K562 (cell line): ENCODE results near the gene CPT1A. TPM values are rescaled to one million over a fixed set of nuclear protein-coding genes. Genes with fewer than 3 reads are reported as not detected.

ENCODE experiments used
- ATAC-seq: fragments of 200-7000 bp; cut with Tn5 transposase; 3 replicates; pipeline ENCODE4 v1.9.1; 2020; ENCODE audit warnings: moderate library complexity
- BruUV-seq: library from RNA; stranded (reverse); fragments of 400-500 nt; replicated peaks from 2 replicates; lab custom pipeline; 2021; lab: Mats Ljungman, UMichigan
- CTCF ChIA-PET: fragments of 300-600 bp; formaldehyde crosslinking; extraction: SDS; loops from one replicate; lab custom pipeline; 2021; ENCODE audit warnings: low intra/inter-chr PET ratio; lab: Yijun Ruan, JAX
- POLR2A ChIA-PET: fragments of 300-600, 350-650 bp; sonication (Branson Sonifier 250); formaldehyde crosslinking; extraction: SDS; loops from one replicate; lab custom pipeline; 2021; ENCODE audit warnings: antibody characterized with exemption, inconsistent platforms; lab: Yijun Ruan, JAX
- DNase-seq, 4 experiments: peaks; one replicate each; pipeline versions ENCODE4 v3.0.0 to v3.0.0-alpha.2; 2011 to 2018; ENCODE audit warnings: low spot score in 3 of 4, mixed read lengths in 3 of 4; ENCODE audit errors: extremely low read depth in 1 of 4
- FAIRE-seq: peaks from 2 replicates; lab custom pipeline; 2011; peaks lifted over from hg19 to GRCh38; lab: Jason Lieb, UNC
- H2AFZ ChIP-seq: 2 replicates; pipeline ENCODE4 v1.6.0; 2011; ENCODE audit warnings: low read depth, low read length, control low read depth, inconsistent platforms
- H3K27ac ChIP-seq: fragments of 200-600 bp; 3 replicates; pipeline ENCODE4 v1.8.0; 2011; ENCODE audit warnings: low read depth, mild to moderate bottlenecking, control low read depth, inconsistent platforms, low read length, moderate library complexity, mixed read lengths; ENCODE audit errors: extremely low read depth
- H3K27me3 ChIP-seq, 2 experiments: fragments of 300-600 bp in 1 of 2; 2 replicates in 1 of 2; 3 replicates in 1 of 2; pipeline versions ENCODE4 v1.6.0 to v1.8.0; 2011; ENCODE audit warnings: inconsistent platforms in 2 of 2, low read length in 2 of 2, mild to moderate bottlenecking in 1 of 2, mixed read lengths in 1 of 2, moderate library complexity in 1 of 2; ENCODE audit not compliant: control insufficient read depth in 2 of 2, insufficient read depth in 2 of 2
- H3K36me3 ChIP-seq: fragments of 300-600 bp; 3 replicates; pipeline ENCODE4 v1.8.0; 2011; ENCODE audit warnings: mild to moderate bottlenecking, low read length, inconsistent platforms; ENCODE audit not compliant: control insufficient read depth, insufficient read depth
- H3K4me1 ChIP-seq, 2 experiments: fragments of 200-600 bp in 1 of 2; replicated peaks in 1 of 2; 2 replicates in 1 of 2; 3 replicates in 1 of 2; pipeline versions ENCODE4 v1.5.1 to v1.8.0; 2011; ENCODE audit warnings: inconsistent platforms in 2 of 2, low read length in 2 of 2, mild to moderate bottlenecking in 1 of 2, mixed read lengths in 1 of 2, moderate library complexity in 1 of 2; ENCODE audit not compliant: control insufficient read depth in 2 of 2, insufficient read depth in 2 of 2
- H3K4me2 ChIP-seq: 2 replicates; pipeline ENCODE4 v1.6.1; 2011; ENCODE audit warnings: low read length, control low read depth, inconsistent platforms, mixed read lengths; ENCODE audit not compliant: insufficient read depth
- H3K4me3 ChIP-seq: fragments of 200-600 bp; sonication (generic), shearing (Covaris generic); 2 replicates; pipeline ENCODE4 v1.5.1; 2016; ENCODE audit warnings: control low read depth, inconsistent platforms
- H3K79me2 ChIP-seq: fragments of 200-600 bp; 3 replicates; pipeline ENCODE4 v1.8.0; 2011; ENCODE audit warnings: low read length, inconsistent platforms; ENCODE audit not compliant: control insufficient read depth, insufficient read depth
- H3K9ac ChIP-seq, 2 experiments: 2 replicates each; pipeline versions ENCODE4 v1.6.0 to v1.6.1; 2011; ENCODE audit warnings: low read depth in 2 of 2, low read length in 2 of 2, control low read depth in 1 of 2, inconsistent platforms in 1 of 2, mild to moderate bottlenecking in 1 of 2, mixed read lengths in 1 of 2; ENCODE audit not compliant: insufficient read depth in 1 of 2
- H3K9me1 ChIP-seq: one replicate; pipeline ENCODE4 v1.6.0; 2011; ENCODE audit warnings: inconsistent platforms, mild to moderate bottlenecking, low read length, moderate library complexity; ENCODE audit not compliant: control insufficient read depth, insufficient read depth
- H3K9me3 ChIP-seq: replicated peaks from 2 replicates; pipeline ENCODE4 v1.5.1; 2011; ENCODE audit warnings: low read depth, low read length, inconsistent platforms; ENCODE audit not compliant: control insufficient read depth, insufficient read depth
- H4K20me1 ChIP-seq: replicated peaks from 2 replicates; pipeline ENCODE4 v1.6.1; 2011; ENCODE audit warnings: low read length, inconsistent platforms, mixed read lengths; ENCODE audit not compliant: control insufficient read depth, insufficient read depth
- NR0B1 ChIP-seq: fragments of 450-650 bp; IDR thresholded peaks from one replicate; pipeline ENCODE4 v1.6.1; 2018; ENCODE audit warnings: mild to moderate bottlenecking, moderate library complexity; ENCODE audit not compliant: partially characterized antibody
- ZNF436 ChIP-seq: fragments of 250-450, 450-650 bp; sonication (Bioruptor Pico); formaldehyde crosslinking; IDR thresholded peaks from 2 replicates; pipeline ENCODE4 v1.7.0; 2020; ENCODE audit warnings: mild to moderate bottlenecking
- WGBS: fragments of 100-300 bp; shearing (Covaris generic); methylation state at CpG from one replicate; pipeline ENCODE4 v1.1.6; 2016; ENCODE audit warnings: low coverage, mixed read lengths; ENCODE audit not compliant: insufficient coverage; ENCODE audit errors: missing lambda C conversion rate; 5-methylcytosine and 5-hydroxymethylcytosine counted together
- in situ Hi-C: fragments of 300-500 bp; cut with MboI; formaldehyde crosslinking; loops from 4 replicates; pipeline ENCODE4 v1.15.0; 2018; ENCODE audit warnings: inconsistent platforms, mixed read lengths
- intact Hi-C: fragments of 100-400 bp; cut with micrococcal nuclease; formaldehyde crosslinking; loops from 2 replicates; pipeline ENCODE4 v1.14.2; 2022
- polyA plus RNA-seq, 8 experiments: library from polyadenylated mRNA; depleted of rRNA in 4 of 8; stranded (reverse) in 5 of 8; unstranded in 3 of 8; fragments of >200 nt; fragmentation: Nextera tagmentation in 2 of 8; fragmentation: Illumina TruSeq in 1 of 8; extraction: Ambion mirVana in 2 of 8; extraction: Trizol in 1 of 8; gene quantifications; 2 replicates each; pipeline versions ENCODE4 v1.2.1 to v1.2.3, GENCODE V29; 2011 to 2014; ENCODE audit warnings: inconsistent platforms in 1 of 8, missing spikeins in 1 of 8
- total RNA-seq, 7 experiments: library from RNA; depleted of rRNA in 6 of 7; stranded (reverse); fragments of >200 nt in 6 of 7; fragmentation: Illumina TruSeq in 2 of 7; extraction: Trizol in 2 of 7; gene quantifications; 2 replicates each; pipeline versions ENCODE4 v1.2.1 to v1.2.3, GENCODE V29; 2011 to 2021; ENCODE audit warnings: low replicate concordance in 1 of 7

Gene CPT1A
- total and polyA plus RNA-seq, 9 of the 15 experiments (the other 6 are each of a cell fraction or from before 2014, with no cell fraction given), result 2.6 to 29.1 (median 12.3) TPM

- TF ChIP-seq NR0B1, result no peak
These were observed 49.2 kb downstream of the CPT1A start (continued) for GRCh38 chr11:68792400-68792966.

- Histone ChIP-seq H2AFZ (no peak overlapping the region), H3K9ac (peak overlapping the region in 1 of 2 experiments; percentile 50; a peak in 2 of 4 replicates), H3K9me3 (no peaks in the 10 kb centered on the region), H4K20me1 (no peaks in the 10 kb centered on the region), H3K79me2 (no peaks in the 10 kb centered on the region), H3K27me3 (no peaks in the 10 kb centered on the region), H3K36me3 (peaks cover 16% of the 10 kb centered on the region; the same call in 2 of the 3 replicates), H3K4me2 (no peak overlapping the region), H3K4me1 (peaks cover 4 to 8% of the 10 kb centered on the region in 2 experiments), H3K9me1 (no peaks in the 10 kb centered on the region), H3K27ac (no peak overlapping the region), H3K4me3 (no peak overlapping the region)
- in situ Hi-C loops, result no loop called here
- BruUV-seq, result no TSS peak
- no peak for ATAC-seq
- ChIA-PET POLR2A (interaction anchor here (0.5 kb wide), 1 partner anchor 18 kb away, joined by 3 read pairs; no protein-coding TSS in a partner anchor), CTCF (no interaction called here)
- 87% methylated on average over 13 of the region's 16 CpGs for WGBS
- DNase-seq, result no peak
- intact Hi-C loops, result no loop called here
- FAIRE-seq, result no peak
- TF ChIP-seq ZNF436, result no peak
These were observed 57.1 kb downstream of the CPT1A start for GRCh38 chr11:68784653-68785052.
